Calu3 (cell line): Measurements from ENCODE around the gene C12orf60. TPM values are rescaled to one million over a fixed set of nuclear protein-coding genes. Genes with fewer than 3 reads are reported as not detected.

Experiments
- BruUV-seq: library from RNA; stranded (reverse); fragments of 400-500 nt; replicated peaks from 2 replicates; lab custom pipeline; 2021; lab: Mats Ljungman, UMichigan
- CTCF ChIA-PET: fragments of 300-600 bp; sonication (Branson Sonifier 250); formaldehyde crosslinking; loops from one replicate; lab custom pipeline; 2022; ENCODE audit warnings: antibody characterized with exemption; lab: Charles Lee
- DNase-seq: peaks from one replicate; pipeline ENCODE4 v3.0.0; 2022
- H3K27ac Mint-ChIP-seq: one replicate; pipeline ENCODE4 v1.8.0; 2022; ENCODE audit warnings: mixed read lengths; ENCODE audit not compliant: unreplicated experiment
- H3K27me3 Mint-ChIP-seq: one replicate; pipeline ENCODE4 v1.8.0; 2022; ENCODE audit warnings: mixed read lengths; ENCODE audit not compliant: unreplicated experiment
- H3K36me3 Mint-ChIP-seq: one replicate; pipeline ENCODE4 v1.8.0; 2022; ENCODE audit warnings: mild to moderate bottlenecking, moderate library complexity, mixed read lengths; ENCODE audit not compliant: insufficient read depth, unreplicated experiment
- H3K4me1 Mint-ChIP-seq: one replicate; pipeline ENCODE4 v1.8.0; 2022; ENCODE audit warnings: mild to moderate bottlenecking, low read depth, mixed read lengths; ENCODE audit not compliant: unreplicated experiment
- H3K4me3 Mint-ChIP-seq: one replicate; pipeline ENCODE4 v1.8.0; 2022; ENCODE audit warnings: mild to moderate bottlenecking, low read depth, moderate library complexity, mixed read lengths; ENCODE audit not compliant: unreplicated experiment
- H3K9me3 Mint-ChIP-seq: one replicate; pipeline ENCODE4 v1.8.0; 2022; ENCODE audit warnings: low read depth, mixed read lengths; ENCODE audit not compliant: unreplicated experiment
- intact Hi-C: fragments of 100-400 bp; cut with micrococcal nuclease; formaldehyde crosslinking; loops from one replicate; pipeline ENCODE4 v1.10.0; 2022; ENCODE audit not compliant: unreplicated experiment
- total RNA-seq: library from RNA; stranded (reverse); gene quantifications from 2 replicates; pipeline ENCODE4 v1.2.3, GENCODE V29; 2022
- TF ChIP-seq, protein P1 (sequence below): fragments of 200-600 bp; IDR thresholded peaks from one replicate; pipeline ENCODE4 v1.8.0; 2022; ENCODE audit warnings: antibody characterized with exemption; ENCODE audit not compliant: unreplicated experiment

The C12orf60 gene
- total RNA-seq, 1 experiment from 2014 or later, result 1.2 TPM

DNA sequence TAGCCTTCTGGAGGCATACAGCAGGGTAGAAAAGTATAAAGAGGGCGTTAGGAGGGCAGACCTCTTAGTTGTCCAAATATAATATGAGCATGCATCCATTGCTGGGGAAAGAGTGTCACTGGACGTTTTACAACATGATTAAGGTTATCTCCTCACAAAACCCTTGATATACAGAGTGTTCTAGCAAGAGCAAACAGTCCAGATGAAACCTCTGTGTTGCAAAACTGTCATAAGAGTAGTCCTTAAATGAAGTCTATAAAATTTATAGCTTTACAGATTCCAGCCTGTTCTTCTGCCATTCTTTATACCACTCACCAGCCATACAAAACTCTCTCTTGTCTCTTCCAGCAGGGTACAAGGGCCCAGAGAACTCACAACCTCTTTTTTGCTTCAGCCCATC, 21.9 kb upstream of the C12orf60 start:
- H3K9me3 Mint-ChIP-seq, result no peaks in the 10 kb centered on the region
- H3K27me3 Mint-ChIP-seq, result no peaks in the 10 kb centered on the region
- H3K36me3 Mint-ChIP-seq, result peaks cover 11% of the 10 kb centered on the region
- BruUV-seq, result no TSS peak
- H3K4me1 Mint-ChIP-seq, result peaks cover 20% of the 10 kb centered on the region
- TF ChIP-seq, protein P1, sequence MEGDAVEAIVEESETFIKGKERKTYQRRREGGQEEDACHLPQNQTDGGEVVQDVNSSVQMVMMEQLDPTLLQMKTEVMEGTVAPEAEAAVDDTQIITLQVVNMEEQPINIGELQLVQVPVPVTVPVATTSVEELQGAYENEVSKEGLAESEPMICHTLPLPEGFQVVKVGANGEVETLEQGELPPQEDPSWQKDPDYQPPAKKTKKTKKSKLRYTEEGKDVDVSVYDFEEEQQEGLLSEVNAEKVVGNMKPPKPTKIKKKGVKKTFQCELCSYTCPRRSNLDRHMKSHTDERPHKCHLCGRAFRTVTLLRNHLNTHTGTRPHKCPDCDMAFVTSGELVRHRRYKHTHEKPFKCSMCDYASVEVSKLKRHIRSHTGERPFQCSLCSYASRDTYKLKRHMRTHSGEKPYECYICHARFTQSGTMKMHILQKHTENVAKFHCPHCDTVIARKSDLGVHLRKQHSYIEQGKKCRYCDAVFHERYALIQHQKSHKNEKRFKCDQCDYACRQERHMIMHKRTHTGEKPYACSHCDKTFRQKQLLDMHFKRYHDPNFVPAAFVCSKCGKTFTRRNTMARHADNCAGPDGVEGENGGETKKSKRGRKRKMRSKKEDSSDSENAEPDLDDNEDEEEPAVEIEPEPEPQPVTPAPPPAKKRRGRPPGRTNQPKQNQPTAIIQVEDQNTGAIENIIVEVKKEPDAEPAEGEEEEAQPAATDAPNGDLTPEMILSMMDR, result no peak
- H3K27ac Mint-ChIP-seq, result no peak overlapping the region
- no peak for DNase-seq
- intact Hi-C loops, result no loop called here
- no peak overlapping the region for H3K4me3 Mint-ChIP-seq
- CTCF ChIA-PET, result no interaction called here

DNA sequence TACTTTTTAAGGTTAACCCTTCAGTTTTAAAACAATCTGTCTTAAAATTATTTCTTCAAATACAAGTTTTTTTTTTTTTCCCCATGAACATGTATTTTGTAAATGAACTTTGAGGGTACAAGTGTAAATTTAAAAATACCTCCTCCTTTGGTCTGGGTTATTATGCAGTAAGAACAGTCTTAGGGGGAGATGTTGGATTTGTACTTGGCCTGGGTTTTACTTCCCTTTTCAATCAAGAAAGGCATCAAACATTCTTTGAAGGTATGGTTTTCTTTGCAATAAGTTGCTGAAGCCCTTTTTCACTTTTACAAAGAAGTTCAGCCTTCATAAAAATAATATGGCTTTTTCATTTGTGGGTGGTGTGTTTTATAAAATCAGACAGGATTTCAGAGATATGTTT, 20.7 kb upstream of the C12orf60 start:
- CTCF ChIA-PET, result no interaction called here
- DNase-seq, result no peak
- no TSS peak for BruUV-seq

DNA sequence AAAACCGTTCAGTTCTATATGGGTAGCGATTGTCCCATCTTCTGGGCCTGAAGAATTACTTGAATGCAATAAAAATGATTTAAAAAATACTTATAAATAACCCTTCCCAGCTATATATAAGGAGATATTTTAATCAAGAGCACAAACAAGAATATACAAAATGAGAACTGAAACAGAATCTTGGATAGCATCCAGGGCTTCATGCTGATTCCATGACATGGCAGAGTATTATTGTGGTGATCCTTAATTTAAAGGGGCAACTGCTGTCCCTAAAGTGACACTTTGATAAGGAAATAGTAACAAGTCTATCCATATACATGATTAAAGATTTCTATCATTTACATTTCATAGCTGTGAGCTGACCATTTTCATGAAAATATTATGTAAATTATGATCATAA, 19.0 kb upstream of the C12orf60 start:
- BruUV-seq, result no TSS peak
- H3K27ac Mint-ChIP-seq, result no peak overlapping the region
- H3K9me3 Mint-ChIP-seq, result no peaks in the 10 kb centered on the region
- no peaks in the 10 kb centered on the region for H3K27me3 Mint-ChIP-seq
- intact Hi-C loops, result no loop called here
- no peak overlapping the region for H3K4me3 Mint-ChIP-seq
- peaks cover 31% of the 10 kb centered on the region for H3K36me3 Mint-ChIP-seq
- TF ChIP-seq, protein P1, result no peak
- CTCF ChIA-PET, result no interaction called here
- DNase-seq, result no peak
- no peaks in the 10 kb centered on the region for H3K4me1 Mint-ChIP-seq

More for the DNA sequence above, 20.7 kb upstream of the C12orf60 start:
- Mint-ChIP-seq H3K4me1 (peaks cover 8% of the 10 kb centered on the region), H3K27me3 (no peaks in the 10 kb centered on the region), H3K36me3 (peaks cover 17% of the 10 kb centered on the region), H3K27ac (no peak overlapping the region), H3K9me3 (no peaks in the 10 kb centered on the region), H3K4me3 (no peak overlapping the region)
- TF ChIP-seq, protein P1, result no peak
- intact Hi-C loops, result no loop called here

DNA sequence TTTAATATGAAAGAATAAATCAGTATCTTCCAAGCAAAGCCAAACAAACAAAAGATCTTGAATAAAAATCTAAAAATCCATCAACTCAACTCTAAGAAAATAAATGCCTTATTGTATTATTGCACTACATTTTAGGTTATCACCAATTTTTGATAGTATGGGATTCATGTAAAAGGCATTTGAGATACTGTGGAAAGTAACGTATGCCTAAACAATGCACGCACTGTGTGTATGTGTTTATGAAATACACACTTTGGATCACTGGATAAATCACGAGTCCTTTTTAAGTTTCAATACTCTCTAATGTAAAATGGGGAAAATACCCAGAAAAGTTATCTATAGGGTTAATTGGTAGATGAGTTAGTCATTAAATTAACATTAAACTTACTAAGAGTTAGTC, 17.9 kb upstream of the C12orf60 start:
- Mint-ChIP-seq H3K4me3 (no peak overlapping the region), H3K27ac (no peak overlapping the region), H3K4me1 (no peaks in the 10 kb centered on the region), H3K27me3 (no peaks in the 10 kb centered on the region), H3K9me3 (no peaks in the 10 kb centered on the region), H3K36me3 (peaks cover 42% of the 10 kb centered on the region)
- no peak for DNase-seq
- intact Hi-C loops, result no loop called here
- CTCF ChIA-PET, result no interaction called here
- no TSS peak for BruUV-seq
- TF ChIP-seq, protein P1, result no peak
